PFSK-1 (cell line): ENCODE measurements around the gene BTG2.

ENCODE experiments used
- FOXP2 ChIP-seq: optimal IDR thresholded peaks from 2 replicates; pipeline ENCODE3; 2011; ENCODE audit warnings: borderline replicate concordance, control low read depth, inconsistent platforms; ENCODE audit not compliant: insufficient read depth; ENCODE audit errors: extremely low read length, extremely low read depth
- POLR2AphosphoS5 ChIP-seq: IDR thresholded peaks from 2 replicates; pipeline ENCODE4 v1.6.1; 2012; ENCODE audit warnings: low read depth, mild to moderate bottlenecking, control low read depth, low read length, moderate library complexity
- SIN3A ChIP-seq: IDR thresholded peaks from 2 replicates; pipeline ENCODE4 v1.6.1; 2012; ENCODE audit warnings: mild to moderate bottlenecking, low read length, moderate library complexity, borderline replicate concordance; ENCODE audit not compliant: insufficient read depth
- TAF1 ChIP-seq: IDR thresholded peaks from 2 replicates; pipeline ENCODE4 v1.6.1; 2012; ENCODE audit warnings: low read length, control low read depth, borderline replicate concordance; ENCODE audit not compliant: insufficient read depth
- TF ChIP-seq, protein P1 (sequence below), 2 experiments: IDR thresholded peaks; 2 replicates each; pipeline versions ENCODE4 v1.6.1 to v1.8.0; 2011 to 2012; ENCODE audit warnings: low read depth in 2 of 2, low read length in 2 of 2, control low read depth in 1 of 2, inconsistent platforms in 1 of 2, mild to moderate bottlenecking in 1 of 2, moderate library complexity in 1 of 2; ENCODE audit not compliant: insufficient read depth in 1 of 2

Gene BTG2

GRCh38 chr1:203322500-203323179 is 17.3 kb downstream of the BTG2 start:
- no peak for TF ChIP-seq POLR2AphosphoS5
- no peak for TF ChIP-seq FOXP2
- TF ChIP-seq TAF1: no peak

GRCh38 chr1:203323587-203323986 is 18.3 kb downstream of the BTG2 start:
- TF ChIP-seq, protein P1, sequence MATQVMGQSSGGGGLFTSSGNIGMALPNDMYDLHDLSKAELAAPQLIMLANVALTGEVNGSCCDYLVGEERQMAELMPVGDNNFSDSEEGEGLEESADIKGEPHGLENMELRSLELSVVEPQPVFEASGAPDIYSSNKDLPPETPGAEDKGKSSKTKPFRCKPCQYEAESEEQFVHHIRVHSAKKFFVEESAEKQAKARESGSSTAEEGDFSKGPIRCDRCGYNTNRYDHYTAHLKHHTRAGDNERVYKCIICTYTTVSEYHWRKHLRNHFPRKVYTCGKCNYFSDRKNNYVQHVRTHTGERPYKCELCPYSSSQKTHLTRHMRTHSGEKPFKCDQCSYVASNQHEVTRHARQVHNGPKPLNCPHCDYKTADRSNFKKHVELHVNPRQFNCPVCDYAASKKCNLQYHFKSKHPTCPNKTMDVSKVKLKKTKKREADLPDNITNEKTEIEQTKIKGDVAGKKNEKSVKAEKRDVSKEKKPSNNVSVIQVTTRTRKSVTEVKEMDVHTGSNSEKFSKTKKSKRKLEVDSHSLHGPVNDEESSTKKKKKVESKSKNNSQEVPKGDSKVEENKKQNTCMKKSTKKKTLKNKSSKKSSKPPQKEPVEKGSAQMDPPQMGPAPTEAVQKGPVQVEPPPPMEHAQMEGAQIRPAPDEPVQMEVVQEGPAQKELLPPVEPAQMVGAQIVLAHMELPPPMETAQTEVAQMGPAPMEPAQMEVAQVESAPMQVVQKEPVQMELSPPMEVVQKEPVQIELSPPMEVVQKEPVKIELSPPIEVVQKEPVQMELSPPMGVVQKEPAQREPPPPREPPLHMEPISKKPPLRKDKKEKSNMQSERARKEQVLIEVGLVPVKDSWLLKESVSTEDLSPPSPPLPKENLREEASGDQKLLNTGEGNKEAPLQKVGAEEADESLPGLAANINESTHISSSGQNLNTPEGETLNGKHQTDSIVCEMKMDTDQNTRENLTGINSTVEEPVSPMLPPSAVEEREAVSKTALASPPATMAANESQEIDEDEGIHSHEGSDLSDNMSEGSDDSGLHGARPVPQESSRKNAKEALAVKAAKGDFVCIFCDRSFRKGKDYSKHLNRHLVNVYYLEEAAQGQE (IDR thresholded peaks at IDR 0.05; ENCODE audit: insufficient read depth in 1 of 2, low read depth in 2 of 2, low read length in 2 of 2): no peak
- TF ChIP-seq TAF1 (no peak), POLR2AphosphoS5 (no peak), SIN3A (no peak), FOXP2 (no peak)

GRCh38 chr1:203324105-203325025 is 19.0 kb downstream of the BTG2 start:
- no peak for TF ChIP-seq TAF1
- no peak for TF ChIP-seq SIN3A
- no peak for TF ChIP-seq POLR2AphosphoS5
- TF ChIP-seq FOXP2: no peak
- TF ChIP-seq, protein P1 (IDR thresholded peaks at IDR 0.05; ENCODE audit: insufficient read depth in 1 of 2, low read depth in 2 of 2, low read length in 2 of 2): no peak

- TF ChIP-seq POLR2AphosphoS5 (no peak), SIN3A (no peak), FOXP2 (no peak), TAF1 (no peak)
- TF ChIP-seq, protein P1 (IDR thresholded peaks at IDR 0.05; ENCODE audit: insufficient read depth in 1 of 2, low read depth in 2 of 2, low read length in 2 of 2): no peak
Observed at GRCh38 chr1:203325026-203325417, 19.7 kb downstream of the BTG2 start.

GRCh38 chr1:203325418-203326091 is 20.2 kb downstream of the BTG2 start:
- TF ChIP-seq SIN3A (no peak), FOXP2 (no peak), TAF1 (no peak), POLR2AphosphoS5 (no peak)
- TF ChIP-seq, protein P1 (IDR thresholded peaks at IDR 0.05; ENCODE audit: insufficient read depth in 1 of 2, low read depth in 2 of 2, low read length in 2 of 2): no peak
